ENCODE measurements around the gene RHOC.

DNA sequence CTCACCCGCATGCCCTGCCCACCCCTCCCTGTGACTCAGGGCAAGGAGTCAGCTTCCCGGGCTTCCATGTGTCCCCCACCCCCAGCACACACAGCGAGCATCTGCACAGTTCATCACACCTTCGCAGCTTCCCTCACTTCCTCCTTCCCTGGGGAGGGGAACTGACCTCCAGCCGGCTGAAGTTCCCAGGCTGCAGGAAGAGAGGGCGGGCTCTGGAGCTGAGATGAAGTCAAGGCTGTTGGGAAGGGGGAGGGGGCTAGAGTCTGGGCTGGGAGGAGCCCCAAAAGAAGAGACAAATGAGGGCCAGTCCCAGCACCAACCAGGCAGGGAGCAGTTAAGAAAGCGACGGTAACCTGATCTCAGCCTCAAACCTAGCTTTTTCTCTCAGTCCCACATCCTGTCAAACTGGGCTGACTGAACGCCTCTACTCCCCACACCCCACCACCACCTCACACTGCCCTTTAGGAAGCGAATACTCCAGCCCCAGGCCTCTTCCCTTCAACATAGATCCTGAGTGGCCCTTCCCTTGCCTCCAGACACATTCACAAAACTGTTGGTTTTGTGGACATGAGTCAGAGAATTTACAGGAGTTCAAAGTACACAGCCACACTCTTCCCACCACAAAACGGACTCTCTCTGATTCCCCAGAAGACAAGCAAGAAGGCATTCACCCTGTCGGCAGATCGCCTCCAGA lies 1.8 kb downstream of the RHOC start:
- TF ChIP-seq, protein P1, sequence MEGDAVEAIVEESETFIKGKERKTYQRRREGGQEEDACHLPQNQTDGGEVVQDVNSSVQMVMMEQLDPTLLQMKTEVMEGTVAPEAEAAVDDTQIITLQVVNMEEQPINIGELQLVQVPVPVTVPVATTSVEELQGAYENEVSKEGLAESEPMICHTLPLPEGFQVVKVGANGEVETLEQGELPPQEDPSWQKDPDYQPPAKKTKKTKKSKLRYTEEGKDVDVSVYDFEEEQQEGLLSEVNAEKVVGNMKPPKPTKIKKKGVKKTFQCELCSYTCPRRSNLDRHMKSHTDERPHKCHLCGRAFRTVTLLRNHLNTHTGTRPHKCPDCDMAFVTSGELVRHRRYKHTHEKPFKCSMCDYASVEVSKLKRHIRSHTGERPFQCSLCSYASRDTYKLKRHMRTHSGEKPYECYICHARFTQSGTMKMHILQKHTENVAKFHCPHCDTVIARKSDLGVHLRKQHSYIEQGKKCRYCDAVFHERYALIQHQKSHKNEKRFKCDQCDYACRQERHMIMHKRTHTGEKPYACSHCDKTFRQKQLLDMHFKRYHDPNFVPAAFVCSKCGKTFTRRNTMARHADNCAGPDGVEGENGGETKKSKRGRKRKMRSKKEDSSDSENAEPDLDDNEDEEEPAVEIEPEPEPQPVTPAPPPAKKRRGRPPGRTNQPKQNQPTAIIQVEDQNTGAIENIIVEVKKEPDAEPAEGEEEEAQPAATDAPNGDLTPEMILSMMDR (IDR thresholded peaks at IDR 0.05; ENCODE audit: insufficient read depth, low read length): no peak
- TF ChIP-seq POLR2AphosphoS5 (IDR thresholded peaks at IDR 0.05; ENCODE audit: low read depth) (no peak), REST (IDR thresholded peaks at IDR 0.05; ENCODE audit: insufficient replicate concordance, low read depth) (no peak), GABPA (IDR thresholded peaks at IDR 0.05; ENCODE audit: low read depth) (no peak)

All from HL-60 (cell line).